HepG2 (cell line): ENCODE data around the gene CDH23. TPM values are rescaled to one million over a fixed set of nuclear protein-coding genes. Genes with fewer than 3 reads are reported as not detected.
A peak's percentile ranks its signal among the peaks of the same experiment; 100 is the strongest.

Experiments
- ARID3A ChIP-seq: IDR thresholded peaks from 2 replicates; pipeline ENCODE4 v1.6.1; 2012; ENCODE audit warnings: low read depth, low read length, improper control_type of control experiment
- ATF3 ChIP-seq: sonication (generic); formaldehyde crosslinking; IDR thresholded peaks from 2 replicates; pipeline ENCODE4 v1.4.0; 2020; ENCODE audit warnings: missing genetic modification reagents
- ATM ChIP-seq: fragments of 450-650 bp; IDR thresholded peaks from 2 replicates; pipeline ENCODE4 v1.7.1; 2017; ENCODE audit warnings: mild to moderate bottlenecking, borderline replicate concordance
- CREB1 ChIP-seq, 2 experiments: fragments of 450-650 bp in 1 of 2; IDR thresholded peaks; 2 replicates each; pipeline ENCODE4 v1.6.1; 2016 to 2017; ENCODE audit warnings: control low read depth in 1 of 2, mild to moderate bottlenecking in 1 of 2, missing compliant biosample characterization in 1 of 2, missing genetic modification characterization in 1 of 2
- LCORL ChIP-seq, 2 experiments: fragments of 450-650 bp in 1 of 2; sonication (generic) in 1 of 2; formaldehyde crosslinking in 1 of 2; IDR thresholded peaks; 2 replicates each; pipeline versions ENCODE4 v1.5.0 to v1.6.1; 2017 to 2020; ENCODE audit warnings: antibody characterized with exemption in 1 of 2, missing genetic modification reagents in 1 of 2
- NCOA2 ChIP-seq: sonication (generic); formaldehyde crosslinking; IDR thresholded peaks from 2 replicates; pipeline ENCODE4 v1.8.0; 2022; ENCODE audit warnings: inconsistent platforms
- NFYB ChIP-seq: sonication (generic); formaldehyde crosslinking; IDR thresholded peaks from 2 replicates; pipeline ENCODE4 v1.4.0; 2020; ENCODE audit warnings: missing genetic modification reagents
- RAD21 ChIP-seq: fragments of 450-650 bp; formaldehyde crosslinking; IDR thresholded peaks from 2 replicates; pipeline ENCODE4 v1.5.0; 2020; ENCODE audit warnings: mild to moderate bottlenecking
- RXRB ChIP-seq: IDR thresholded peaks from 2 replicates; pipeline ENCODE4 v1.6.1; 2016; ENCODE audit warnings: borderline replicate concordance, missing genetic modification reagents, missing compliant biosample characterization
- SALL1 ChIP-seq: sonication (generic); formaldehyde crosslinking; IDR thresholded peaks from 2 replicates; pipeline ENCODE4 v1.8.0; 2022; ENCODE audit warnings: mild to moderate bottlenecking, missing genetic modification reagents
- ZBTB43 ChIP-seq: sonication (generic); formaldehyde crosslinking; conservative IDR thresholded peaks from 2 replicates; pipeline ENCODE4 v1.4.0; 2020; ENCODE audit warnings: missing genetic modification reagents
- ZNF142 ChIP-seq: sonication (generic); formaldehyde crosslinking; IDR thresholded peaks from 2 replicates; pipeline ENCODE4 v1.4.0; 2020; ENCODE audit warnings: missing genetic modification reagents
- ZNF280B ChIP-seq: sonication (generic); formaldehyde crosslinking; IDR thresholded peaks from 2 replicates; pipeline ENCODE4 v1.5.0; 2020; ENCODE audit warnings: missing genetic modification reagents, mild to moderate bottlenecking, borderline replicate concordance
- ZNF414 ChIP-seq: sonication (generic); formaldehyde crosslinking; IDR thresholded peaks from 2 replicates; pipeline ENCODE4 v1.5.0; 2020; ENCODE audit warnings: missing genetic modification reagents
- ZNF629 ChIP-seq: sonication (generic); formaldehyde crosslinking; conservative IDR thresholded peaks from 2 replicates; pipeline ENCODE4 v1.5.0; 2020; ENCODE audit warnings: missing genetic modification reagents
- ZNF83 ChIP-seq: sonication (generic); formaldehyde crosslinking; IDR thresholded peaks from 2 replicates; pipeline ENCODE4 v1.4.0; 2020; ENCODE audit warnings: missing genetic modification reagents, mild to moderate bottlenecking, borderline replicate concordance
- polyA plus RNA-seq, 8 experiments: library from polyadenylated mRNA; depleted of rRNA in 3 of 8; stranded (reverse) in 7 of 8; unstranded in 1 of 8; fragments of >200 nt; fragmentation: Illumina TruSeq in 4 of 8; extraction: Trizol in 4 of 8; gene quantifications; 2 replicates each; pipeline versions ENCODE4 v1.2.1 to v1.2.3, GENCODE V29; 2011 to 2016; ENCODE audit warnings: low read depth in 4 of 8, missing spikeins in 1 of 8, mixed read lengths in 1 of 8; ENCODE audit not compliant: insufficient read depth in 1 of 8
- total RNA-seq, 5 experiments: library from RNA; depleted of rRNA; stranded (reverse); fragments of >200 nt; fragmentation: Illumina TruSeq; extraction: Trizol; gene quantifications; 2 replicates each; pipeline ENCODE4 v1.2.3, GENCODE V29; 2016; ENCODE audit warnings: low read depth in 1 of 5

Gene CDH23
- total and polyA plus RNA-seq, 2 of the 13 experiments (the other 11 are each of a cell fraction or from before 2014, with no cell fraction given) = 0.13 TPM; not detected in 1

GRCh38 chr10:71766717-71767419, 370.1 kb downstream of the CDH23 start (continued):
- TF ChIP-seq CREB1 (IDR thresholded peaks at IDR 0.05) = no peak
- no peak for TF ChIP-seq CREB1 (CRISPR knock-in tag; IDR thresholded peaks at IDR 0.05)
- TF ChIP-seq ATM = no peak
- TF ChIP-seq RXRB (CRISPR knock-in tag) = peak; percentile 76; the same call in 1 of the 2 replicates
- TF ChIP-seq ZNF83 = no peak
- TF ChIP-seq ATF3 (CRISPR knock-in tag) = peak; percentile 75
- peak; percentile 47; the same call in 1 of the 2 replicates for TF ChIP-seq SALL1 (CRISPR knock-in tag)
- TF ChIP-seq ZNF280B (CRISPR knock-in tag) = no peak
- TF ChIP-seq ZNF629 (CRISPR knock-in tag) = peak; percentile 63
- no peak for TF ChIP-seq ZNF142 (CRISPR knock-in tag)
- no peak for TF ChIP-seq RAD21 (CRISPR knock-in tag)
- no peak for TF ChIP-seq ARID3A
- TF ChIP-seq ZBTB43 (CRISPR knock-in tag) = peak; percentile 24; the same call in 1 of the 2 replicates
- TF ChIP-seq NCOA2 = peak; percentile 53
- TF ChIP-seq LCORL (IDR thresholded peaks at IDR 0.05) = peak; percentile 39; the same call in 1 of the 2 replicates
- TF ChIP-seq LCORL (CRISPR knock-in tag; IDR thresholded peaks at IDR 0.05) = peak; percentile 37; the same call in 1 of the 2 replicates
- TF ChIP-seq ZNF414 (CRISPR knock-in tag) = no peak
- no peak for TF ChIP-seq NFYB (CRISPR knock-in tag)
